GM12874 (cell line): ENCODE measurements around the gene RIPPLY1.

ENCODE experiments used
- TF ChIP-seq, protein P1 (sequence below): IDR thresholded peaks from 2 replicates; pipeline ENCODE4 v1.5.1; 2011; ENCODE audit warnings: low read depth, mild to moderate bottlenecking, control low read depth, low read length, moderate library complexity; ENCODE audit not compliant: insufficient read depth

The RIPPLY1 gene

DNA sequence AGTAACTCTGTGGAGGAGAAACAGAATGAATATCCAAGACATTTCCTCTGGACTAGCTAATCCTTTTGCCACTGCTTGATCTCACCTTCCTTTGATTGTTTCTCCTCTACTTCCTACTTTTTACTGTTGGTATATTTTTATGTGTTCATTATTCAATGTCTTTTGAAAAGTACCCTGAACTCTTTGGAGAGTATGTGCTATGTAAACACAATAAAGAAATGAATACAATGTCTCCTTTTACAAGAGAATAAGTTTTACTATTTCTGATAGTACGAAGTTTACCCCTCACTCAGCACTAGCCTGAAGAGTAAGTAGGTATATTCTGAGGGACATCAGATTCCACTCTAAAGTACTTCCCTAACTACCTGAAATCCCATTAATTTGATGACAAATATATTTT, 36.9 kb upstream of the RIPPLY1 start:
- TF ChIP-seq, protein P1, sequence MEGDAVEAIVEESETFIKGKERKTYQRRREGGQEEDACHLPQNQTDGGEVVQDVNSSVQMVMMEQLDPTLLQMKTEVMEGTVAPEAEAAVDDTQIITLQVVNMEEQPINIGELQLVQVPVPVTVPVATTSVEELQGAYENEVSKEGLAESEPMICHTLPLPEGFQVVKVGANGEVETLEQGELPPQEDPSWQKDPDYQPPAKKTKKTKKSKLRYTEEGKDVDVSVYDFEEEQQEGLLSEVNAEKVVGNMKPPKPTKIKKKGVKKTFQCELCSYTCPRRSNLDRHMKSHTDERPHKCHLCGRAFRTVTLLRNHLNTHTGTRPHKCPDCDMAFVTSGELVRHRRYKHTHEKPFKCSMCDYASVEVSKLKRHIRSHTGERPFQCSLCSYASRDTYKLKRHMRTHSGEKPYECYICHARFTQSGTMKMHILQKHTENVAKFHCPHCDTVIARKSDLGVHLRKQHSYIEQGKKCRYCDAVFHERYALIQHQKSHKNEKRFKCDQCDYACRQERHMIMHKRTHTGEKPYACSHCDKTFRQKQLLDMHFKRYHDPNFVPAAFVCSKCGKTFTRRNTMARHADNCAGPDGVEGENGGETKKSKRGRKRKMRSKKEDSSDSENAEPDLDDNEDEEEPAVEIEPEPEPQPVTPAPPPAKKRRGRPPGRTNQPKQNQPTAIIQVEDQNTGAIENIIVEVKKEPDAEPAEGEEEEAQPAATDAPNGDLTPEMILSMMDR: no peak

DNA sequence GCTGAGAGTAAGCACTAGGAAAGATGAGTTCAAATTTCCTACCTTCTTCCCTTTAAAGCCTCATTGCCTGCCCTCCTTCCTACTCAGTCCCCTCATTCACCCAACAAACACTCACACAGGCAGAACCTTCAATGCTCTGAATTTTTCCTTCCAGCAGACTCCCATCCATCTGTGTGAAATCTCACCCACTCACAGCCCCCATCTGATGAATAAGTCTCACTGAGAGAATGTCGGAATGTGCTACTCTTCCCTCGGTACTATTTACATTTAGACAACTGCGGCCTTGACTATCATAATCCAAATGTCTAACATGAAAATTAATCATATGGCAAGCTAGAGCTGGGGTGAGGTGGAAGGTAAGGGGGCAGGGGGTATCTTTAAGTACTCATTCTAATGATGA, 36.4 kb upstream of the RIPPLY1 start:
- TF ChIP-seq, protein P1: no peak

DNA sequence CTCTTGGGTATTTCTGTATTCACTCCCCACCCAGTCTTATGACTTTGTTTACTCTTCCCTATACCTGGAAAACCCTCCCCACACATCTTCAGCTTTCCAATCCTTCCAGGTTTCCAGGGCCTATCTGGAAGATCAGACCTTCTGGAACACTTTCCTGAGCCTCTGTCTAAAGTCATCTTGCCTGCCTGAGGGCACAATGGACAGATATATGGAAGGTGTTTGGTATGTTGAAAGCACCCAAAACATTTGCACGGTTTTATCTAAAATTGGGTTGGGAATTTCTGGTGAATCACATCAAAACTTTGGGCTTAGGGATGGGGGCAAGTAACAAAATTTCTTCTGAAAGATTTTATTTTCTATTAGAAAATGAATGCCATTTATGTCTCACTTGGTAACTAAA, 33.1 kb upstream of the RIPPLY1 start:
- TF ChIP-seq, protein P1: no peak

DNA sequence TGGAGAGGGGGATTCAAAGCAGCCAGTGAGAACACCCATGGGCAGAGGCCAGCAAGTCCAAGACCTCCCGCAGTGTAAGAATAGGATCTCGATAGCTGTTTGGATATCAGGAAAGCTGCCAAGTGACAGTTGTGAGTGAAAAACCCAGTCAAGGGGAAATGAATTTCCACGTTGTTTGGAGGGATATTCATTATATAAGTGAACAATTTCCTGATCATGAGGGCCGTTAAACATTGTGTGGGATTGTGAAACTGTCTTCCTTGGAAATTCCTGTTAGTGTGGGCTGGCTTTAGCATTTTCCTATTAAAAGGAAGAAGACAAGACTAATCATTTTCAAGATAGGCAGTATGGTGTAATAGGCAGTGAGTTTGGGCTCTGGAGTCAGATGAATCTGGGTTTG, 32.0 kb upstream of the RIPPLY1 start:
- TF ChIP-seq, protein P1: no peak

DNA sequence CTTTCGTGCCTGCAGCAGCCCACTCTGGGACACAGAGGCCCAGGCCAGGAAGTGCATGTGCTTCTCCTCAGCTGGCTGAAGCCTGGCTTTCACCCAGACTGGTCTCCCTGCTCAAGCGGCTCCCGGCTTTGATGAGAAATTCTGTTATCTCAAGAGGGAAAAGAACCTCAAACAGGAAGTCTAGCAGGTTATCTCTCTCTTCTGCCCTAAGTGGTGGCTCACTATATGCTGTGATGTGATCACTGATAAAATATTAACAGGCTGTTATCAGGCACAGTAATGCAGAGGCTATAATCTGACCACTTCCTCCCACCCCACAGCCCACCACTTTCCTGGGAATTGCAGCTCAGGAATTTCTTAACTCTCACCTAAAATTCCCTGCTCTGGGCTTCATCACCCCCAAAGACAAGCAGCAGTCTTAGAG, 30.4 kb upstream of the RIPPLY1 start:
- TF ChIP-seq, protein P1: no peak

DNA sequence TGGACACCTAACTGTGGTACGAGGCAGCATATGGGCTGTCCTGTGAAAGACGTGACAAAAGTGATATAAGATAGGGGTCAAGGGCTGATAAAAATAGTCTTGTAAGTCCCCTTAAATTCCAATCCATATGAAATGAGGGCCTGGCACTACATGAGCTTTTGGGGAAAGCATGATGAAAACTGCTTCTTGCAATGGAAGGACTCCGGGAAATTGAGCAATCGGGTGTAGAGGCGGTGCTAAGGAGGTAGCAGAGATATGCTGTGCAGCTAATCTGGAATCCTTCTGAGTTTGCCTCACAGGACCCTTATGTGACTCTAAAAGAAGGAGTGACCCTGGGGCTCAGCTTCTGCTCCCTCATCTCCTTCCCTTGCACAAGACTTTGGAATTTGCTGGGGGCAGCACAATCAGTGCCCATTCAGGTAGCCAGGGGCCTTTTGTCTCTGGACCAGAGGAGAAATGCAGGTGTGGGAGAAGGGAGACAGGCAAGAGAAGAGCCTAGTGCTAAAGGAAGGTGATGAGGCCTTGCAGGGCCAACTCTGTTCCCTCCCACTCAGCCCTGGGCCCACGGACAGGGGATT, 29.9 kb upstream of the RIPPLY1 start:
- TF ChIP-seq, protein P1: no peak

DNA sequence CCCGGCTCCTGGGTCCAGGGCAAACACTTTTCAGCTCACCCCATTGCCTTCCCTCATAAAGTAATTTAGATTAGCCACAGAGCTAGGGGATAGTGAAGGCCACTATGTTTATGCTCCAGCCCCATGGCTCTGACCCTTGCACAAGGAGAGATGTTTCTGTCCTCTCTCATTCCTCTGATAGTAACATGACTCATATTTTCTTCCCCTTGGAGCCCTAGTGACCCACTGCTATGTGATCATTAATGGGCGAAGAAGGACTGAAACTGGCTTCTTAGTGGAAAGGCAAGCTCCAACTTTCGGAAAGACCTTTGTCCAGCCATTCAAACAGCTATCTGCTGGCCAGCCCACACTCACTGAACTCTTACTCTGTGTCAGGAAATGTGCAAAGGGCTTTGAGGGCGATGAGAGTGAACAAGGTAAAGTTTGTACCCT, 29.4 kb upstream of the RIPPLY1 start:
- TF ChIP-seq, protein P1: no peak
